K562 (cell line): ENCODE data around the gene MDC1. TPM values are rescaled to one million over a fixed set of nuclear protein-coding genes. Genes with fewer than 3 reads are reported as not detected.

Experiments used
- CTCFL ChIP-seq: IDR thresholded peaks from 2 replicates; pipeline ENCODE4 v1.6.1; 2011; ENCODE audit warnings: borderline replicate concordance, low read depth, mild to moderate bottlenecking, moderate library complexity, low read length; ENCODE audit not compliant: insufficient read depth, poor library complexity, severe bottlenecking
- E2F5 ChIP-seq: sonication (generic); formaldehyde crosslinking; IDR thresholded peaks from 2 replicates; pipeline ENCODE4 v1.8.0; 2022; ENCODE audit warnings: mild to moderate bottlenecking, missing genetic modification reagents
- LARP7 ChIP-seq: fragments of 450-650 bp; IDR thresholded peaks from 2 replicates; pipeline ENCODE4 v1.6.1; 2016
- LCOR ChIP-seq: sonication (generic); formaldehyde crosslinking; IDR thresholded peaks from 2 replicates; pipeline ENCODE4 v1.8.0; 2022; ENCODE audit warnings: mild to moderate bottlenecking, missing genetic modification reagents
- MAFK ChIP-seq: IDR thresholded peaks from 2 replicates; pipeline ENCODE4 v1.6.1; 2011; ENCODE audit warnings: low read length, improper control_type of control experiment
- MYC ChIP-seq, 2 experiments: fragments of 250-450 bp in 1 of 2; sonication (Bioruptor Pico) in 1 of 2; IDR thresholded peaks; 2 replicates each; pipeline versions ENCODE4 v1.5.1 to v1.6.1; 2012 to 2021; ENCODE audit warnings: low read depth in 2 of 2, borderline replicate concordance in 1 of 2, improper control_type of control experiment in 1 of 2, low read length in 1 of 2, mild to moderate bottlenecking in 1 of 2, moderate library complexity in 1 of 2
- NCOA4 ChIP-seq: fragments of 450-650 bp; IDR thresholded peaks from 2 replicates; pipeline ENCODE4 v1.6.1; 2018; ENCODE audit warnings: mild to moderate bottlenecking; ENCODE audit not compliant: partially characterized antibody
- NCOR1 ChIP-seq: fragments of 450-650 bp; IDR thresholded peaks from 2 replicates; pipeline ENCODE4 v1.6.1; 2016; ENCODE audit warnings: mild to moderate bottlenecking, moderate library complexity
- NEUROD1 ChIP-seq: fragments of 150-350 bp; IDR thresholded peaks from 2 replicates; pipeline ENCODE4 v1.6.1; 2014; ENCODE audit warnings: borderline replicate concordance, low read length, low read depth; ENCODE audit not compliant: partially characterized antibody
- NONO ChIP-seq, 2 experiments: fragments of 200-400 bp in 1 of 2; fragments of 450-650 bp in 1 of 2; formaldehyde crosslinking in 1 of 2; IDR thresholded peaks; 2 replicates each; pipeline ENCODE4 v1.6.1; 2017; ENCODE audit warnings: low read depth in 2 of 2, mild to moderate bottlenecking in 2 of 2, moderate library complexity in 2 of 2, low read length in 1 of 2
- NRF1 ChIP-seq, 2 experiments: fragments of 450-650 bp; IDR thresholded peaks in 1 of 2; conservative IDR thresholded peaks in 1 of 2; 2 replicates each; pipeline ENCODE4 v1.6.1; 2014; ENCODE audit warnings: mild to moderate bottlenecking in 2 of 2
- SMARCA4 ChIP-seq: fragments of 450-650 bp; IDR thresholded peaks from 2 replicates; pipeline ENCODE4 v1.6.1; 2016
- SMARCB1 ChIP-seq: IDR thresholded peaks from 2 replicates; pipeline ENCODE4 v1.6.1; 2011; ENCODE audit warnings: improper control_type of control experiment, low read depth; ENCODE audit not compliant: insufficient read length
- SOX6 ChIP-seq: fragments of 450-650 bp; IDR thresholded peaks from 2 replicates; pipeline ENCODE4 v1.6.1; 2014; ENCODE audit warnings: mild to moderate bottlenecking
- TFAP4 ChIP-seq: sonication (generic); formaldehyde crosslinking; IDR thresholded peaks from 2 replicates; pipeline ENCODE4 v1.8.0; 2022; ENCODE audit warnings: missing genetic modification reagents, mild to moderate bottlenecking, moderate library complexity, borderline replicate concordance
- ZBTB7A ChIP-seq: IDR thresholded peaks from 2 replicates; pipeline ENCODE4 v1.6.1; 2011; ENCODE audit warnings: low read depth, mild to moderate bottlenecking, low read length, moderate library complexity, borderline replicate concordance; ENCODE audit not compliant: control insufficient read depth
- ZNF583 ChIP-seq: fragments of 250-450 bp; sonication (Bioruptor Pico); IDR thresholded peaks from 2 replicates; pipeline ENCODE4 v1.4.0; 2020
- ZNF592 ChIP-seq: fragments of 450-650 bp; IDR thresholded peaks from 2 replicates; pipeline ENCODE4 v1.6.1; 2017; ENCODE audit warnings: antibody characterized with exemption, mild to moderate bottlenecking
- polyA plus RNA-seq, 8 experiments: library from polyadenylated mRNA; depleted of rRNA in 4 of 8; stranded (reverse) in 5 of 8; unstranded in 3 of 8; fragments of >200 nt; fragmentation: Nextera tagmentation in 2 of 8; fragmentation: Illumina TruSeq in 1 of 8; extraction: Ambion mirVana in 2 of 8; extraction: Trizol in 1 of 8; gene quantifications; 2 replicates each; pipeline versions ENCODE4 v1.2.1 to v1.2.3, GENCODE V29; 2011 to 2014; ENCODE audit warnings: inconsistent platforms in 1 of 8, missing spikeins in 1 of 8
- total RNA-seq, 7 experiments: library from RNA; depleted of rRNA in 6 of 7; stranded (reverse); fragments of >200 nt in 6 of 7; fragmentation: Illumina TruSeq in 2 of 7; extraction: Trizol in 2 of 7; gene quantifications; 2 replicates each; pipeline versions ENCODE4 v1.2.1 to v1.2.3, GENCODE V29; 2011 to 2021; ENCODE audit warnings: low replicate concordance in 1 of 7

MDC1 gene
- total and polyA plus RNA-seq, 9 of the 15 experiments (the other 6 are each of a cell fraction or from before 2014, with no cell fraction given): 8.2 to 114 (median 20.0) TPM

- peak; percentile 21 for TF ChIP-seq NEUROD1
- peak; percentile 63; the same call in 1 of the 2 replicates for TF ChIP-seq SOX6
- no peak for TF ChIP-seq NCOA4
- TF ChIP-seq CTCFL: peak; percentile 96
- no peak; the same call in 1 of the 2 replicates for TF ChIP-seq LARP7
- TF ChIP-seq NCOR1: 0 out of 2 replicates have a peak, but pooled peaks have one; percentile 25
- TF ChIP-seq SMARCA4: peak; percentile 63
- TF ChIP-seq ZBTB7A: no peak; the same call in 1 of the 2 replicates
- TF ChIP-seq MYC (IDR thresholded peaks at IDR 0.05; ENCODE audit: low read depth, low read length): peak; percentile 44; the same call in 1 of the 2 replicates
- TF ChIP-seq MYC (CRISPR knock-in tag; IDR thresholded peaks at IDR 0.05; ENCODE audit: borderline replicate concordance, low read depth): no peak
- TF ChIP-seq TFAP4 (CRISPR knock-in tag): peak; percentile 73
- 0 out of 2 replicates have a peak, but pooled peaks have one; percentile 6 for TF ChIP-seq MAFK
- 0 out of 4 replicates have a peak, but pooled peaks of 1 of the 2 experiments have one; percentile 24 for TF ChIP-seq NONO (IDR thresholded peaks at IDR 0.05; ENCODE audit: low read depth in 2 of 2, low read length in 1 of 2)
- TF ChIP-seq ZNF592: peak; percentile 74
- TF ChIP-seq SMARCB1: no peak
- TF ChIP-seq ZNF583: no peak
- TF ChIP-seq LCOR (CRISPR knock-in tag): peak; percentile 93; the same call in 1 of the 2 replicates
- TF ChIP-seq NRF1 (conservative IDR thresholded peaks at IDR 0.05 in 1 of 2, IDR thresholded peaks at IDR 0.05 in 1 of 2): 0 out of 4 replicates have a peak, but pooled peaks of 1 of the 2 experiments have one; percentile 10
- 0 out of 2 replicates have a peak, but pooled peaks have one; percentile 68 for TF ChIP-seq E2F5 (CRISPR knock-in tag)
Measured at GRCh38 chr6:30722280-30723112, 5.4 kb upstream of the MDC1 start (continued).
